Left ventricle myocardium inferior (tissue), 1 donor: ENCODE measurements around the gene CASP9. TPM values are rescaled to one million over a fixed set of nuclear protein-coding genes. Genes with fewer than 3 reads are reported as not detected.
A peak's percentile ranks its signal among the peaks of the same experiment; 100 is the strongest.

Experiments
- DNase-seq: peaks from one replicate; pipeline ENCODE4 v3.0.0-alpha.2; 2020
- H3K27ac ChIP-seq: fragments of 200-600 bp; replicated peaks from 2 replicates; pipeline ENCODE4 v1.8.0; 2021
- H3K27me3 ChIP-seq: fragments of 200-600 bp; 2 replicates; pipeline ENCODE4 v1.8.0; 2021; ENCODE audit warnings: low read depth
- H3K36me3 ChIP-seq: fragments of 200-600 bp; 2 replicates; pipeline ENCODE4 v1.8.0; 2021
- H3K4me1 ChIP-seq: fragments of 200-600 bp; 2 replicates; pipeline ENCODE4 v1.8.0; 2021
- H3K4me3 ChIP-seq: fragments of 200-600 bp; 2 replicates; pipeline ENCODE4 v1.8.0; 2021; ENCODE audit warnings: mild to moderate bottlenecking, moderate library complexity
- H3K9me3 ChIP-seq: fragments of 200-600 bp; replicated peaks from 2 replicates; pipeline ENCODE4 v1.8.0; 2021
- CTCF ChIP-seq: fragments of 200-600 bp; IDR thresholded peaks from 2 replicates; pipeline ENCODE4 v1.8.0; 2021; ENCODE audit warnings: antibody characterized with exemption, mild to moderate bottlenecking, borderline replicate concordance
- intact Hi-C: fragments of 100-400 bp; cut with micrococcal nuclease; formaldehyde crosslinking; loops from one replicate; pipeline ENCODE4 v1.11.0; 2022
- long read RNA-seq: library from polyadenylated mRNA; unstranded; transcript quantifications from one replicate; pipeline ENCODE4 v2.0.0, GENCODE V29; 2021
- total RNA-seq: library from RNA; stranded (reverse); fragmentation: NEBNext Ultra II Directional; extraction: Animal tissue kit (Norgen Biotek cat#: 25700); gene quantifications from one replicate; pipeline ENCODE4 v1.2.1, GENCODE V29; 2021
- donor health status: DM: no; HTN: yes; CAD: no; lungs with severe emphysema.

The CASP9 gene
- total RNA-seq: 14.1 TPM
- long read RNA-seq, transcript CASP9-201 (9 exons, 2,019 nt): major isoform, 21 of 27 reads
- long read RNA-seq, partial matches to known transcripts: 1 of 27 reads
- long read RNA-seq, other reads (novel, unspliced or antisense): 4 of 27 reads

GRCh38 chr1:15524021-15524282, at the start of gene CASP9:
Gene CASP9 (minus strand): TSS chr1:15524215. CDS start chr1:15524200, 15 bp downstream.
- peak; percentile 23 for TF ChIP-seq CTCF
- intact Hi-C loops: no loop called here

GRCh38 chr1:15573477-15573876, 49.5 kb upstream of the CASP9 start:
- DNase-seq: no peak
- H3K27me3 ChIP-seq: no peaks in the 10 kb centered on the region
- intact Hi-C loops: no loop called here
- H3K9me3 ChIP-seq: no peaks in the 10 kb centered on the region
- TF ChIP-seq CTCF: no peak
- no peak overlapping the region for H3K27ac ChIP-seq
- H3K36me3 ChIP-seq: peaks cover 27% of the 10 kb centered on the region
- H3K4me1 ChIP-seq: no peaks in the 10 kb centered on the region
- H3K4me3 ChIP-seq: no peak overlapping the region

More at GRCh38 chr1:15524021-15524282, at the start of gene CASP9:
- Histone ChIP-seq H3K4me1 (peaks cover 49% of the 10 kb centered on the region), H3K4me3 (peak within 1 kb of the TSS; percentile 93), H3K27ac (peak within 1 kb of the TSS; percentile 98), H3K27me3 (no peaks in the 10 kb centered on the region), H3K9me3 (no peaks in the 10 kb centered on the region), H3K36me3 (no peaks in the 10 kb centered on the region)
- no peak for DNase-seq

GRCh38 chr1:15571266-15571665, 47.3 kb upstream of the CASP9 start:
- TF ChIP-seq CTCF: no peak
- intact Hi-C loops: no loop called here
- no peaks in the 10 kb centered on the region for H3K27me3 ChIP-seq
- DNase-seq: no peak
- H3K36me3 ChIP-seq: peaks cover 49% of the 10 kb centered on the region
- H3K4me3 ChIP-seq: no peak overlapping the region
- H3K9me3 ChIP-seq: no peaks in the 10 kb centered on the region
- no peak overlapping the region for H3K27ac ChIP-seq
- no peaks in the 10 kb centered on the region for H3K4me1 ChIP-seq

GRCh38 chr1:15570861-15571260, 46.8 kb upstream of the CASP9 start:
- TF ChIP-seq CTCF: no peak
- H3K9me3 ChIP-seq: no peaks in the 10 kb centered on the region
- H3K4me1 ChIP-seq: no peaks in the 10 kb centered on the region
- intact Hi-C loops: no loop called here
- peaks cover 53% of the 10 kb centered on the region for H3K36me3 ChIP-seq
- no peak overlapping the region for H3K4me3 ChIP-seq
- no peaks in the 10 kb centered on the region for H3K27me3 ChIP-seq
- no peak overlapping the region for H3K27ac ChIP-seq
- no peak for DNase-seq

GRCh38 chr1:15568387-15569073, 44.5 kb upstream of the CASP9 start:
- Histone ChIP-seq H3K36me3 (peaks cover 77% of the 10 kb centered on the region), H3K27ac (no peak overlapping the region), H3K4me1 (no peaks in the 10 kb centered on the region), H3K9me3 (no peaks in the 10 kb centered on the region), H3K27me3 (no peaks in the 10 kb centered on the region), H3K4me3 (no peak overlapping the region)
- no peak for DNase-seq
- TF ChIP-seq CTCF: no peak
- intact Hi-C loops: no loop called here
